ENCODE measurements around the gene PRKD3.
"Not testable (repeated sequence)": the region's sequence is repeated elsewhere in the genome, so short reads cannot be mapped to it uniquely, and the experiment has no call there.

Gene PRKD3

GRCh38 chr2:37317746-37318145, 6.9 kb downstream of the PRKD3 start:
- no peak for DNase-seq (ENCODE audit: low read depth in 2 of 2)

- no peak for DNase-seq (ENCODE audit: low read depth in 2 of 2)
Observed at GRCh38 chr2:37316181-37316580, 8.5 kb downstream of the PRKD3 start.

GRCh38 chr2:37315364-37315763, 9.3 kb downstream of the PRKD3 start:
- DNase-seq (ENCODE audit: low read depth in 2 of 2) = no peak

GRCh38 chr2:37307500-37307899, 17.1 kb downstream of the PRKD3 start:
- no peak for DNase-seq (ENCODE audit: low read depth in 2 of 2)

GRCh38 chr2:37306024-37306423, 18.6 kb downstream of the PRKD3 start:
- DNase-seq (ENCODE audit: low read depth in 2 of 2) = no peak

- no peak for DNase-seq (ENCODE audit: low read depth in 2 of 2)
Observed at GRCh38 chr2:37302701-37303252, 21.9 kb downstream of the PRKD3 start.

GRCh38 chr2:37301408-37301807, 23.2 kb downstream of the PRKD3 start:
- no peak for DNase-seq (ENCODE audit: low read depth in 2 of 2)

GRCh38 chr2:37300578-37300977, 24.1 kb downstream of the PRKD3 start:
- DNase-seq (ENCODE audit: low read depth in 2 of 2) = no peak

GRCh38 chr2:37300146-37300545, 24.5 kb downstream of the PRKD3 start:
- no peak for DNase-seq (ENCODE audit: low read depth in 2 of 2)

- no peak for DNase-seq (ENCODE audit: low read depth in 2 of 2)
Observed at GRCh38 chr2:37297632-37298031, 27.0 kb downstream of the PRKD3 start.

GRCh38 chr2:37295469-37296073, 29.1 kb downstream of the PRKD3 start:
- DNase-seq (ENCODE audit: low read depth in 2 of 2) = no peak

- not testable (repeated sequence) for DNase-seq (ENCODE audit: low read depth in 2 of 2)
Observed at GRCh38 chr2:37294858-37295257, 29.8 kb downstream of the PRKD3 start.

- DNase-seq (ENCODE audit: low read depth in 2 of 2) = no peak
Observed at GRCh38 chr2:37291680-37292079, 33.0 kb downstream of the PRKD3 start.

- no peak for DNase-seq (ENCODE audit: low read depth in 2 of 2)
Observed at GRCh38 chr2:37287966-37288365, 36.7 kb downstream of the PRKD3 start.

- DNase-seq (ENCODE audit: low read depth in 2 of 2) = no peak
Observed at GRCh38 chr2:37284381-37284780, 40.3 kb downstream of the PRKD3 start.

- no peak for DNase-seq (ENCODE audit: low read depth in 2 of 2)
Observed at GRCh38 chr2:37283207-37283606, 41.4 kb downstream of the PRKD3 start.

GRCh38 chr2:37282746-37283145, 41.9 kb downstream of the PRKD3 start:
- DNase-seq (ENCODE audit: low read depth in 2 of 2) = no peak

GRCh38 chr2:37281916-37282315, 42.7 kb downstream of the PRKD3 start:
- no peak for DNase-seq (ENCODE audit: low read depth in 2 of 2)

GRCh38 chr2:37276291-37276690, 48.3 kb downstream of the PRKD3 start:
- DNase-seq (ENCODE audit: low read depth in 2 of 2) = no peak

Measured in stimulated activated CD4-positive, alpha-beta T cell treated with anti-CD3 and anti-CD28 coated beads, Interleukin-4, amount 100 ng/mL, for 48 hours (primary cell).